HepG2 (cell line): ENCODE results near the gene NFATC2. TPM values are rescaled to one million over a fixed set of nuclear protein-coding genes. Genes with fewer than 3 reads are reported as not detected.

Experiments used
- ATAC-seq: fragments of 200-7000 bp; cut with Tn5 transposase; 3 replicates; pipeline ENCODE4 v1.9.1; 2020; ENCODE audit warnings: mild to moderate bottlenecking, moderate library complexity
- BruUV-seq: library from RNA; stranded (reverse); fragments of 400-500 nt; replicated peaks from 2 replicates; lab custom pipeline; 2021; lab: Mats Ljungman, UMichigan
- CTCF ChIA-PET: fragments of 300-600 bp; formaldehyde crosslinking; extraction: SDS; loops from one replicate; lab custom pipeline; 2021; ENCODE audit warnings: low total read pairs, inconsistent platforms, low intra/inter-chr PET ratio; lab: Yijun Ruan, JAX
- POLR2A ChIA-PET: fragments of 350-600 bp; sonication (Branson Sonifier 250); formaldehyde crosslinking; loops from one replicate; lab custom pipeline; 2020; ENCODE audit warnings: antibody characterized with exemption, inconsistent platforms; lab: Yijun Ruan, JAX
- DNase-seq: peaks from one replicate; pipeline ENCODE4 v3.0.0-alpha.2; 2015; ENCODE audit warnings: low spot score
- FAIRE-seq: peaks from 3 replicates; lab custom pipeline; 2011; peaks lifted over from hg19 to GRCh38; lab: Jason Lieb, UNC
- H2AFZ ChIP-seq: one replicate; pipeline ENCODE4 v1.6.1; 2011; ENCODE audit warnings: low read length, inconsistent platforms
- H3K27ac ChIP-seq: fragments of 300-600 bp; 3 replicates; pipeline ENCODE4 v1.8.0; 2011; ENCODE audit warnings: mixed run types, mild to moderate bottlenecking, mixed read lengths, low read length, inconsistent platforms; ENCODE audit not compliant: insufficient read depth; ENCODE audit errors: extremely low read length
- H3K27me3 ChIP-seq, 2 experiments: fragments of 200-600 bp in 1 of 2; 2 replicates in 1 of 2; 3 replicates in 1 of 2; pipeline versions ENCODE4 v1.6.0 to v1.8.0; 2011; ENCODE audit warnings: low read length in 2 of 2, mild to moderate bottlenecking in 2 of 2, moderate library complexity in 2 of 2, inconsistent platforms in 1 of 2; ENCODE audit not compliant: insufficient read depth in 2 of 2, control insufficient read depth in 1 of 2
- H3K36me3 ChIP-seq, 2 experiments: fragments of 200-600 bp in 1 of 2; replicated peaks in 1 of 2; 2 replicates in 1 of 2; 3 replicates in 1 of 2; pipeline versions ENCODE4 v1.5.1 to v1.8.0; 2011; ENCODE audit warnings: low read length in 2 of 2, inconsistent platforms in 1 of 2; ENCODE audit not compliant: insufficient read depth in 2 of 2, control insufficient read depth in 1 of 2
- H3K4me1 ChIP-seq: 2 replicates; pipeline ENCODE4 v1.5.1; 2012; ENCODE audit warnings: low read length, inconsistent platforms; ENCODE audit not compliant: insufficient read depth
- H3K4me2 ChIP-seq: 2 replicates; pipeline ENCODE4 v1.6.0; 2011; ENCODE audit warnings: low read depth, low read length, inconsistent platforms
- H3K4me3 ChIP-seq, 3 experiments: fragments of 200-600 bp in 1 of 3; sonication (generic), shearing (Covaris generic) in 1 of 3; replicated peaks in 1 of 3; 2 replicates each; pipeline ENCODE4 v1.5.1; 2011 to 2016; ENCODE audit warnings: low read length in 3 of 3, inconsistent platforms in 2 of 3, low read depth in 2 of 3, mild to moderate bottlenecking in 2 of 3, control low read depth in 1 of 3, mixed read lengths in 1 of 3; ENCODE audit not compliant: insufficient read depth in 1 of 3
- H3K79me2 ChIP-seq: one replicate; pipeline ENCODE4 v1.6.1; 2011; ENCODE audit warnings: low read length, inconsistent platforms; ENCODE audit not compliant: insufficient read depth
- H3K9ac ChIP-seq: 2 replicates; pipeline ENCODE4 v1.6.0; 2011; ENCODE audit warnings: mild to moderate bottlenecking, low read depth, low read length, inconsistent platforms; ENCODE audit not compliant: insufficient read depth
- H3K9me3 ChIP-seq: 2 replicates; pipeline ENCODE4 v1.5.1; 2012; ENCODE audit warnings: mild to moderate bottlenecking, low read length
- H4K20me1 ChIP-seq: 2 replicates; pipeline ENCODE4 v1.6.0; 2011; ENCODE audit warnings: inconsistent platforms, mild to moderate bottlenecking, low read length, moderate library complexity; ENCODE audit not compliant: insufficient read depth
- ARHGAP35 ChIP-seq: sonication (generic); formaldehyde crosslinking; IDR thresholded peaks from 2 replicates; pipeline ENCODE4 v1.9.0; 2022; ENCODE audit warnings: mild to moderate bottlenecking, inconsistent platforms, moderate library complexity, missing genetic modification reagents, borderline replicate concordance
- ARID4A ChIP-seq: sonication (generic); formaldehyde crosslinking; IDR thresholded peaks from 2 replicates; pipeline ENCODE4 v1.5.0; 2020; ENCODE audit warnings: mild to moderate bottlenecking, missing genetic modification reagents, borderline replicate concordance
- ATF7 ChIP-seq, 2 experiments: fragments of 450-650 bp in 1 of 2; sonication (generic) in 1 of 2; formaldehyde crosslinking in 1 of 2; IDR thresholded peaks; 2 replicates each; pipeline versions ENCODE4 v1.4.0 to v1.6.1; 2016 to 2020; ENCODE audit warnings: antibody characterized with exemption in 1 of 2, mild to moderate bottlenecking in 1 of 2, missing genetic modification reagents in 1 of 2
- CBX1 ChIP-seq: IDR thresholded peaks from one replicate; pipeline ENCODE4 v1.6.1; 2016; ENCODE audit warnings: antibody characterized with exemption, low read depth
- DPF2 ChIP-seq: sonication (generic); formaldehyde crosslinking; IDR thresholded peaks from 2 replicates; pipeline ENCODE4 v1.4.0; 2020; ENCODE audit warnings: mild to moderate bottlenecking, low read depth, missing genetic modification reagents, borderline replicate concordance
- GTF3A ChIP-seq: sonication (generic); formaldehyde crosslinking; conservative IDR thresholded peaks from 2 replicates; pipeline ENCODE4 v1.4.0; 2020; ENCODE audit warnings: mild to moderate bottlenecking, missing genetic modification reagents
- HNF1B ChIP-seq: sonication (generic); formaldehyde crosslinking; IDR thresholded peaks from 2 replicates; pipeline ENCODE4 v1.5.1; 2020; ENCODE audit warnings: mild to moderate bottlenecking, moderate library complexity, missing genetic modification reagents
- MIER3 ChIP-seq: IDR thresholded peaks from 2 replicates; pipeline ENCODE4 v1.6.1; 2016; ENCODE audit warnings: missing compliant biosample characterization, borderline replicate concordance
- MLXIP ChIP-seq: sonication (generic); formaldehyde crosslinking; IDR thresholded peaks from 2 replicates; pipeline ENCODE4 v1.9.0; 2021; ENCODE audit warnings: missing genetic modification reagents, borderline replicate concordance
- SP2 ChIP-seq: sonication (generic); formaldehyde crosslinking; IDR thresholded peaks from 2 replicates; pipeline ENCODE4 v1.5.1; 2020; ENCODE audit warnings: mild to moderate bottlenecking, missing genetic modification reagents
- SRSF9 ChIP-seq: fragments of 200-400 bp; formaldehyde crosslinking; IDR thresholded peaks from 2 replicates; pipeline ENCODE4 v1.6.1; 2018; ENCODE audit warnings: borderline replicate concordance, mild to moderate bottlenecking, low read depth, low read length; ENCODE audit not compliant: insufficient read depth, poor library complexity, severe bottlenecking
- TEAD3 ChIP-seq: optimal IDR thresholded peaks from 2 replicates; pipeline ENCODE3; 2016; ENCODE audit warnings: borderline replicate concordance
- ZNF639 ChIP-seq: conservative IDR thresholded peaks from 2 replicates; pipeline ENCODE4 v1.6.1; 2018; ENCODE audit warnings: missing genetic modification reagents
- WGBS: methylation state at CpG from one replicate; pipeline ENCODE4 v1.1.6; 2017; ENCODE audit warnings: low lambda C conversion rate; 5-methylcytosine and 5-hydroxymethylcytosine counted together
- in situ Hi-C: cut with HindIII; loops from 2 replicates; pipeline ENCODE4 v1.10.0; 2017; ENCODE audit warnings: low pct_unique_long_range_greater_than_20kb; ENCODE audit not compliant: extremely low pct_ligation_motif_present
- intact Hi-C: fragments of 100-400 bp; cut with micrococcal nuclease; formaldehyde crosslinking; loops from one replicate; pipeline ENCODE4 v1.10.0; 2022; ENCODE audit not compliant: unreplicated experiment
- polyA plus RNA-seq, 8 experiments: library from polyadenylated mRNA; depleted of rRNA in 3 of 8; stranded (reverse) in 7 of 8; unstranded in 1 of 8; fragments of >200 nt; fragmentation: Illumina TruSeq in 4 of 8; extraction: Trizol in 4 of 8; gene quantifications; 2 replicates each; pipeline versions ENCODE4 v1.2.1 to v1.2.3, GENCODE V29; 2011 to 2016; ENCODE audit warnings: low read depth in 4 of 8, missing spikeins in 1 of 8, mixed read lengths in 1 of 8; ENCODE audit not compliant: insufficient read depth in 1 of 8
- total RNA-seq, 5 experiments: library from RNA; depleted of rRNA; stranded (reverse); fragments of >200 nt; fragmentation: Illumina TruSeq; extraction: Trizol; gene quantifications; 2 replicates each; pipeline ENCODE4 v1.2.3, GENCODE V29; 2016; ENCODE audit warnings: low read depth in 1 of 5

The NFATC2 gene
- total and polyA plus RNA-seq, 2 of the 13 experiments (the other 11 are each of a cell fraction or from before 2014, with no cell fraction given), result 1.9 to 3.3 TPM

- no peak for FAIRE-seq
- TF ChIP-seq DPF2 (CRISPR knock-in tag) (no peak), MLXIP (no peak), ARHGAP35 (CRISPR knock-in tag) (no peak), CBX1 (no peak), HNF1B (no peak), MIER3 (CRISPR knock-in tag) (no peak), SP2 (CRISPR knock-in tag) (no peak), SRSF9 (no peak), ATF7 (IDR thresholded peaks at IDR 0.05) (no peak), ATF7 (CRISPR knock-in tag; IDR thresholded peaks at IDR 0.05) (no peak), ZNF639 (CRISPR knock-in tag) (no peak), ARID4A (CRISPR knock-in tag) (no peak), GTF3A (CRISPR knock-in tag) (no peak), TEAD3 (CRISPR knock-in tag) (no peak)
Measured at GRCh38 chr20:51398083-51398482, 144.4 kb downstream of the NFATC2 start.

More at GRCh38 chr20:51398083-51398482, 144.4 kb downstream of the NFATC2 start:
- no peak overlapping the region for H3K27ac ChIP-seq
- no peak overlapping the region for H3K4me3 ChIP-seq
- in situ Hi-C loops (no loop called here), intact Hi-C loops (no loop called here)
- no TSS peak for BruUV-seq
- H3K4me1 ChIP-seq, result no peaks in the 10 kb centered on the region
- 0 out of 5 replicates have a peak, but pooled peaks cover 0 to 5% of the 10 kb centered on the region in 2 experiments for H3K36me3 ChIP-seq
- no peak overlapping the region for H3K9ac ChIP-seq
- ATAC-seq, result no peak
- no peak overlapping the region for H2AFZ ChIP-seq
- POLR2A ChIA-PET, result no interaction called here
- H3K79me2 ChIP-seq, result no peaks in the 10 kb centered on the region
- 97% methylated on average over 10 of the region's 10 CpGs for WGBS
- H3K27me3 ChIP-seq, result no peaks in the 10 kb centered on the region
- DNase-seq, result no peak
- no peaks in the 10 kb centered on the region for H3K9me3 ChIP-seq
- CTCF ChIA-PET, result no interaction called here
- H4K20me1 ChIP-seq, result no peaks in the 10 kb centered on the region
- H3K4me2 ChIP-seq, result no peak overlapping the region
